ENCODE data around the gene CXCL3. TPM values are rescaled to one million over a fixed set of nuclear protein-coding genes. Genes with fewer than 3 reads are reported as not detected.

The CXCL3 gene
- total RNA-seq, 1 donor from 2014 or later, result 1.4 TPM

- no peak overlapping the region for H3K4me2 ChIP-seq (ENCODE audit: low read length)
- DNase-seq (ENCODE audit: low read depth), result peak; percentile 77
- no peaks in the 10 kb centered on the region for H3K9me3 ChIP-seq (ENCODE audit: insufficient read depth, low read depth, low read length)
Observed at GRCh38 chr4:74056858-74057562, 18.5 kb upstream of the CXCL3 start.

GRCh38 chr4:74056114-74056857 is 17.8 kb upstream of the CXCL3 start:
- FAIRE-seq (peak; percentile 39), DNase-seq (ENCODE audit: low read depth) (peak; percentile 54)
- no peaks in the 10 kb centered on the region for H4K20me1 ChIP-seq (ENCODE audit: insufficient read depth, low read length)
- H3K36me3 Mint-ChIP-seq (ENCODE audit: low read depth, unreplicated experiment), result no peaks in the 10 kb centered on the region
- H3K36me3 ChIP-seq (ENCODE audit: insufficient read depth, low read length), result no peaks in the 10 kb centered on the region
- no peak overlapping the region for H3K4me3 Mint-ChIP-seq (ENCODE audit: unreplicated experiment)
- no peaks in the 10 kb centered on the region for H3K27me3 ChIP-seq (ENCODE audit: insufficient read depth, low read length)
- peaks cover 14% of the 10 kb centered on the region for H3K4me1 Mint-ChIP-seq (ENCODE audit: low read depth, unreplicated experiment)
- peak overlapping the region; percentile 12 for H3K4me2 ChIP-seq (ENCODE audit: low read length)
- H3K4me1 ChIP-seq (ENCODE audit: insufficient read depth, low read length), result no peaks in the 10 kb centered on the region
- peaks cover 5% of the 10 kb centered on the region for H3K27me3 Mint-ChIP-seq (ENCODE audit: low read depth, unreplicated experiment)
- no peak overlapping the region for H3K9ac ChIP-seq (ENCODE audit: low read length)
- H3K9me3 Mint-ChIP-seq (ENCODE audit: unreplicated experiment), result no peaks in the 10 kb centered on the region
- no peak overlapping the region for H2AFZ ChIP-seq (ENCODE audit: low read depth, low read length)
- H3K27ac ChIP-seq (ENCODE audit: low read depth, low read length), result peak overlapping the region; percentile 20
- H3K27ac Mint-ChIP-seq (ENCODE audit: unreplicated experiment), result peak overlapping the region; percentile 99
- no peak overlapping the region for H3K4me3 ChIP-seq (ENCODE audit: insufficient read depth, low read depth, low read length)
- TF ChIP-seq CTCF (IDR thresholded peaks at IDR 0.05; ENCODE audit: insufficient read depth, low read depth, low read length), result no peak
- no peak for TF ChIP-seq EZH2 (IDR thresholded peaks at IDR 0.05; ENCODE audit: insufficient read depth, low read length)
- H3K9me3 ChIP-seq (ENCODE audit: insufficient read depth, low read depth, low read length), result no peaks in the 10 kb centered on the region
- H3K79me2 ChIP-seq (ENCODE audit: insufficient read depth, low read length), result no peaks in the 10 kb centered on the region

More at GRCh38 chr4:74056858-74057562, 18.5 kb upstream of the CXCL3 start:
- H3K4me1 ChIP-seq (ENCODE audit: insufficient read depth, low read length), result no peaks in the 10 kb centered on the region
- H3K4me3 ChIP-seq (ENCODE audit: insufficient read depth, low read depth, low read length), result no peak overlapping the region
- Mint-ChIP-seq H3K9me3 (ENCODE audit: unreplicated experiment) (no peaks in the 10 kb centered on the region), H3K4me3 (ENCODE audit: unreplicated experiment) (no peak overlapping the region), H3K27me3 (ENCODE audit: low read depth, unreplicated experiment) (peaks cover 5% of the 10 kb centered on the region), H3K4me1 (ENCODE audit: low read depth, unreplicated experiment) (peaks cover 14% of the 10 kb centered on the region), H3K36me3 (ENCODE audit: low read depth, unreplicated experiment) (no peaks in the 10 kb centered on the region), H3K27ac (ENCODE audit: unreplicated experiment) (peak overlapping the region; percentile 99)
- no peak for FAIRE-seq
- no peaks in the 10 kb centered on the region for H3K27me3 ChIP-seq (ENCODE audit: insufficient read depth, low read length)
- H3K9ac ChIP-seq (ENCODE audit: low read length), result no peak overlapping the region
- H3K79me2 ChIP-seq (ENCODE audit: insufficient read depth, low read length), result no peaks in the 10 kb centered on the region
- H4K20me1 ChIP-seq (ENCODE audit: insufficient read depth, low read length), result no peaks in the 10 kb centered on the region
- peak overlapping the region; percentile 39 for H3K27ac ChIP-seq (ENCODE audit: low read depth, low read length)
- TF ChIP-seq CTCF (IDR thresholded peaks at IDR 0.05; ENCODE audit: insufficient read depth, low read depth, low read length) (no peak), EZH2 (IDR thresholded peaks at IDR 0.05; ENCODE audit: insufficient read depth, low read length) (no peak)
- no peaks in the 10 kb centered on the region for H3K36me3 ChIP-seq (ENCODE audit: insufficient read depth, low read length)
- no peak overlapping the region for H2AFZ ChIP-seq (ENCODE audit: low read depth, low read length)

All from astrocyte (in vitro differentiated cells and primary cell).